H1 (cell line): ENCODE data around the gene FBXL17. TPM values are rescaled to one million over a fixed set of nuclear protein-coding genes. Genes with fewer than 3 reads are reported as not detected.

Source experiments
- CTCF ChIA-PET: fragments of 300-600 bp; sonication (Branson Sonifier 250); formaldehyde crosslinking; loops from one replicate; lab custom pipeline; 2021; ENCODE audit not compliant: partially characterized antibody; lab: Charles Lee
- POLR2A ChIA-PET: fragments of 300-600 bp; sonication (Branson Sonifier 250); formaldehyde crosslinking; loops from one replicate; lab custom pipeline; 2021; ENCODE audit warnings: inconsistent platforms; ENCODE audit not compliant: partially characterized antibody; lab: Charles Lee
- DNase-seq, 2 experiments: peaks; one replicate each; pipeline versions ENCODE4 v3.0.0 to v3.0.0-alpha.2; 2010 to 2022; ENCODE audit warnings: low spot score in 2 of 2, low read depth in 1 of 2, mixed read lengths in 1 of 2
- FAIRE-seq: peaks from 2 replicates; lab custom pipeline; 2011; peaks lifted over from hg19 to GRCh38; lab: Jason Lieb, UNC
- H2AFZ ChIP-seq: 2 replicates; pipeline ENCODE4 v1.8.1; 2012; ENCODE audit warnings: low read length, inconsistent platforms
- H2AK5ac ChIP-seq: 2 replicates; pipeline ENCODE4 v1.6.1; 2013; ENCODE audit warnings: low read depth, low read length
- H2BK120ac ChIP-seq: replicated peaks from 2 replicates; pipeline ENCODE3; 2013; ENCODE audit warnings: low read depth, low read length, inconsistent platforms
- H2BK12ac ChIP-seq: 2 replicates; pipeline ENCODE4 v1.6.1; 2013; ENCODE audit warnings: low read depth, low read length
- H2BK15ac ChIP-seq: 2 replicates; pipeline ENCODE4 v1.6.1; 2013; ENCODE audit warnings: low read length
- H2BK20ac ChIP-seq: 2 replicates; pipeline ENCODE4 v1.6.1; 2013; ENCODE audit warnings: low read length
- H2BK5ac ChIP-seq: 2 replicates; pipeline ENCODE4 v1.6.1; 2013; ENCODE audit warnings: low read depth, low read length
- H3K14ac ChIP-seq: 2 replicates; pipeline ENCODE4 v1.6.1; 2013; ENCODE audit warnings: inconsistent platforms; ENCODE audit not compliant: insufficient read length
- H3K18ac ChIP-seq: 2 replicates; pipeline ENCODE4 v1.6.1; 2013; ENCODE audit warnings: low read length; ENCODE audit errors: extremely low read depth
- H3K23ac ChIP-seq: 2 replicates; pipeline ENCODE4 v1.6.1; 2013; ENCODE audit warnings: inconsistent platforms; ENCODE audit not compliant: insufficient read length
- H3K23me2 ChIP-seq: 2 replicates; pipeline ENCODE4 v1.6.1; 2013; ENCODE audit warnings: low read depth, low read length
- H3K27ac ChIP-seq: 2 replicates; pipeline ENCODE4 v1.6.1; 2011; ENCODE audit warnings: low read depth, low read length, inconsistent platforms
- H3K27me3 ChIP-seq, 4 experiments: replicated peaks in 1 of 4; 1 replicate in 1 of 4; 2 replicates in 3 of 4; pipeline versions ENCODE4 v1.6.1 to v1.8.1; 2011 to 2013; ENCODE audit warnings: low read length in 3 of 4, mild to moderate bottlenecking in 3 of 4, inconsistent platforms in 2 of 4, mixed read lengths in 2 of 4, moderate library complexity in 1 of 4; ENCODE audit not compliant: control insufficient read depth in 3 of 4, insufficient read depth in 3 of 4; ENCODE audit errors: extremely low read depth in 1 of 4
- H3K36me3 ChIP-seq, 4 experiments: 2 replicates each; pipeline versions ENCODE4 v1.6.1 to v1.8.1; 2011 to 2013; ENCODE audit warnings: mild to moderate bottlenecking in 4 of 4, low read length in 3 of 4, moderate library complexity in 2 of 4, control low read depth in 1 of 4, inconsistent platforms in 1 of 4; ENCODE audit not compliant: insufficient read depth in 4 of 4, control insufficient read depth in 2 of 4
- H3K4ac ChIP-seq: replicated peaks from 2 replicates; pipeline ENCODE3; 2013; ENCODE audit warnings: low read length, low read depth, mixed read lengths, inconsistent platforms; ENCODE audit not compliant: insufficient read length
- H3K4me1 ChIP-seq, 4 experiments: replicated peaks in 1 of 4; 1 replicate in 1 of 4; 2 replicates in 3 of 4; pipeline versions ENCODE4 v1.6.1 to v1.8.1; 2011 to 2013; ENCODE audit warnings: low read length in 3 of 4, inconsistent platforms in 2 of 4, mixed read lengths in 1 of 4; ENCODE audit not compliant: insufficient read depth in 4 of 4, control insufficient read depth in 3 of 4
- H3K4me2 ChIP-seq, 2 experiments: 2 replicates each; pipeline versions ENCODE4 v1.6.1 to v1.8.1; 2011 to 2013; ENCODE audit warnings: low read depth in 2 of 2, low read length in 2 of 2, control low read depth in 1 of 2, inconsistent platforms in 1 of 2, mild to moderate bottlenecking in 1 of 2; ENCODE audit not compliant: insufficient read depth in 1 of 2
- H3K4me3 ChIP-seq, 4 experiments: fragments of 200-600, 300-600 bp in 1 of 4; sonication (generic), shearing (Covaris generic), sonication (Bioruptor Twin) in 1 of 4; 2 replicates each; pipeline versions ENCODE4 v1.5.1 to v1.8.1; 2011 to 2016; ENCODE audit warnings: low read length in 4 of 4, low read depth in 3 of 4, control low read depth in 2 of 4, inconsistent platforms in 2 of 4, mild to moderate bottlenecking in 2 of 4, mixed read lengths in 1 of 4, moderate library complexity in 1 of 4; ENCODE audit not compliant: insufficient read depth in 2 of 4; ENCODE audit errors: extremely low read depth in 1 of 4
- H3K56ac ChIP-seq: replicated peaks from 2 replicates; pipeline ENCODE3; 2013; ENCODE audit warnings: low read depth, mild to moderate bottlenecking, mixed read lengths, low read length, inconsistent platforms; ENCODE audit not compliant: insufficient read length
- H3K79me1 ChIP-seq: 2 replicates; pipeline ENCODE4 v1.6.1; 2013; ENCODE audit warnings: low read depth, low read length, control low read depth
- H3K79me2 ChIP-seq, 2 experiments: 2 replicates each; pipeline versions ENCODE4 v1.6.1 to v1.8.1; 2012 to 2013; ENCODE audit warnings: low read length in 2 of 2, mild to moderate bottlenecking in 2 of 2, inconsistent platforms in 1 of 2; ENCODE audit not compliant: insufficient read depth in 2 of 2, control insufficient read depth in 1 of 2
- H3K9ac ChIP-seq, 4 experiments: replicated peaks in 1 of 4; 1 replicate in 1 of 4; 2 replicates in 3 of 4; pipeline versions ENCODE4 v1.6.1 to v1.8.1; 2011 to 2013; ENCODE audit warnings: low read depth in 3 of 4, low read length in 3 of 4, control low read depth in 2 of 4, mild to moderate bottlenecking in 2 of 4, moderate library complexity in 2 of 4, inconsistent platforms in 1 of 4; ENCODE audit errors: extremely low read depth in 1 of 4
- H3K9me3 ChIP-seq, 2 experiments: 2 replicates each; pipeline versions ENCODE4 v1.6.1 to v1.8.1; 2012 to 2013; ENCODE audit warnings: mild to moderate bottlenecking in 2 of 2, moderate library complexity in 2 of 2, control low read depth in 1 of 2, inconsistent platforms in 1 of 2, low read depth in 1 of 2, low read length in 1 of 2, mixed read lengths in 1 of 2; ENCODE audit not compliant: insufficient read depth in 2 of 2
- H4K20me1 ChIP-seq, 2 experiments: replicated peaks in 1 of 2; 2 replicates each; pipeline versions ENCODE3 to v1.8.1; 2011 to 2013; ENCODE audit warnings: inconsistent platforms in 2 of 2, low read length in 2 of 2, mild to moderate bottlenecking in 1 of 2; ENCODE audit not compliant: insufficient read depth in 2 of 2, control insufficient read depth in 1 of 2
- H4K5ac ChIP-seq: 2 replicates; pipeline ENCODE4 v1.6.1; 2013; ENCODE audit warnings: low read length, low read depth, mixed read lengths, inconsistent platforms; ENCODE audit not compliant: insufficient read length
- H4K8ac ChIP-seq: 2 replicates; pipeline ENCODE4 v1.8.0; 2013; ENCODE audit warnings: mild to moderate bottlenecking, moderate library complexity, low read length, inconsistent platforms; ENCODE audit not compliant: insufficient read depth; ENCODE audit errors: extremely low read depth
- H4K91ac ChIP-seq: replicated peaks from 2 replicates; pipeline ENCODE3; 2013; ENCODE audit warnings: low read length, mixed read lengths, inconsistent platforms; ENCODE audit not compliant: insufficient read length
- BCL11A ChIP-seq, 2 experiments: IDR thresholded peaks; one replicate each; pipeline ENCODE4 v1.6.1; 2011; ENCODE audit warnings: low read depth in 2 of 2, low read length in 2 of 2, mild to moderate bottlenecking in 2 of 2
- CEBPB ChIP-seq: IDR thresholded peaks from 2 replicates; pipeline ENCODE4 v1.6.1; 2012; ENCODE audit warnings: low read depth, low read length
- WGBS, 2 experiments: shearing (Covaris generic) in 1 of 2; methylation state at CpG; one replicate each; pipeline versions ENCODE4 v1.1.6 to v1.1.7; 2013 to 2015; ENCODE audit warnings: low lambda C conversion rate in 2 of 2, mixed read lengths in 2 of 2, inconsistent platforms in 1 of 2, low coverage in 1 of 2, missing lambda C conversion rate in 1 of 2; ENCODE audit not compliant: insufficient replicate concordance in 2 of 2, insufficient coverage in 1 of 2, insufficient read length in 1 of 2; ENCODE audit errors: extremely low coverage in 1 of 2, missing lambda C conversion rate in 1 of 2; 5-methylcytosine and 5-hydroxymethylcytosine counted together
- polyA plus RNA-seq, 7 experiments: library from polyadenylated mRNA; depleted of rRNA in 3 of 7; stranded (reverse) in 5 of 7; unstranded in 2 of 7; fragments of >200 nt in 5 of 7; fragments of 200-250 nt in 2 of 7; gene quantifications; 1 replicate in 5 of 7; 2 replicates in 1 of 7; 4 replicates in 1 of 7; pipeline versions ENCODE4 v1.2.1 to v1.2.3, GENCODE V29; 2011 to 2013; ENCODE audit warnings: missing spikeins in 2 of 7, mixed read lengths in 2 of 7
- total RNA-seq: library from RNA; stranded (reverse); fragmentation: NEBNext Ultra II Directional; extraction: Animal tissue kit (Norgen Biotek cat#: 25700); gene quantifications from 2 replicates; pipeline ENCODE4 v1.2.1, GENCODE V29; 2021

Gene FBXL17
- total and polyA plus RNA-seq, 2 of the 8 experiments (the other 6 are each of a cell fraction or from before 2014, with no cell fraction given), result 0.35 to 4.3 TPM

- TF ChIP-seq BCL11A (IDR thresholded peaks at IDR 0.05; ENCODE audit: low read depth in 2 of 2, low read length in 2 of 2), result no peak
- peak; percentile 21; the same call in 1 of the 2 replicates for TF ChIP-seq CEBPB
- TF ChIP-seq, all 59 proteins: peak for 1
- CTCF ChIA-PET, result interaction anchor here (0.6 to 1.8 kb wide), 8 partner anchors 9 to 176 kb away, joined by 3 to 6 read pairs (median 3); no protein-coding TSS in a partner anchor
- no peaks in the 10 kb centered on the region; the same call in 1 of the 2 replicates for H3K23me2 ChIP-seq
These were observed 320.0 kb downstream of the FBXL17 start for GRCh38 chr5:108061941-108062340.

More at GRCh38 chr5:108061941-108062340, 320.0 kb downstream of the FBXL17 start:
- Histone ChIP-seq H3K9ac (no peak overlapping the region), H4K20me1 (no peaks in the 10 kb centered on the region), H3K18ac (no peak overlapping the region), H3K4me3 (no peak overlapping the region), H2BK20ac (no peak overlapping the region), H3K9me3 (no peaks in the 10 kb centered on the region), H3K14ac (no peak overlapping the region), H4K91ac (no peak overlapping the region), H3K4ac (no peak overlapping the region), H3K36me3 (no peaks in the 10 kb centered on the region), H3K27ac (no peak overlapping the region), H2AK5ac (no peak overlapping the region), H2BK15ac (no peak overlapping the region), H2BK5ac (no peak overlapping the region), H2BK120ac (no peak overlapping the region), H3K79me2 (no peaks in the 10 kb centered on the region), H4K8ac (no peak overlapping the region), H3K23ac (no peak overlapping the region), H4K5ac (no peak overlapping the region), H2BK12ac (no peak overlapping the region), H3K4me1 (no peaks in the 10 kb centered on the region; a peak in 1 of 7 replicates), H2AFZ (no peak overlapping the region), H3K4me2 (no peak overlapping the region), H3K27me3 (no peaks in the 10 kb centered on the region), H3K56ac (no peak overlapping the region), H3K79me1 (no peaks in the 10 kb centered on the region)
- POLR2A ChIA-PET, result no interaction called here
- DNase-seq (no peak), FAIRE-seq (no peak)
- WGBS, 2 experiments, result 73% methylated on average over 6 of the region's 6 CpGs; no CpG with 5 or more reads in 1 of the 2 experiments
